ENCODE results near the gene NUDT7.

The NUDT7 gene

DNA sequence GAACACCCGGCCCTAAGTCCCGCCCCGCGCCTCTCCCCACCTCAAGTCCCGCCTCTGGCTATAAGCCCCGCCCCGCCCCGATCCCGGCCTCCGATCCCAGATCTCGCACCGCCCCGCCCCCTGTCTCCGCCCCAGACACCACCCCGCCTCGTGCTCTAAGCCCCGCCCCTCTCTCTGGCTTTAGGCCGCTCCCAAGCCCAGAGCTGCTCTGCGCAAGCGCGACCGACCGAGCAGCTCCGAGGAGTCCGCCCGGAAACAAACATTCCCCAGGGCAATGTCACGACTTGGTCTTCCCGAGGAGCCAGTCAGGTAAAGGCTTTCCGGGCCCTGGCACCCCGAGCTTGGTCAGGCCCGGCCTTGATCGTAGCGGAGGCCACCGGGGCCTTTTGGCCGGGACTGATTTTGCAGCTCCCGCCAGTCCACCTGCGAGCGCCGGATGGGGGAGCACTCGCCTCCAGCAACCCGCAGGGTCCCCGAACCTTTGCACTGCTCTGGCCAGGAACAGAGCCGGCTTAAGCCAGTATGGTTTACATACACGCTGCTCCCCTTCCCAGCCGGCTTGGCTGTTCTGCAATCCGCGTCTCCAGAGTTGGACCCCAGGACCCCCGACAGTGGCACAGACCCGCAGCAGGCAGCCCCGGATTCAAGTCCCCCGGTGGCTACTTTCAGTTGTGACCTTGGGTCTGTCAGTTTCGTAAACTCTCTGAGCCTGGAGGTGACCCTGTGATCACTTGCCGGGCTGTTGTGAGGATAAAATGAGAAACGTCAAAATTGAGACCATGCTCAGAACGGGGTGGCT is at the start of gene NUDT7:
Gene NUDT7 (plus strand): TSS at position 206 of the 799 bp plus-strand sequence. CDS start 69 bp downstream, at position 275.
- in situ Hi-C loops (cut with MboI; ENCODE audit: low sequenced_read_pairs, unreplicated experiment): no loop called here
- peak; percentile 99 for DNase-seq (ENCODE audit: low spot score)
- TF ChIP-seq, protein P1, sequence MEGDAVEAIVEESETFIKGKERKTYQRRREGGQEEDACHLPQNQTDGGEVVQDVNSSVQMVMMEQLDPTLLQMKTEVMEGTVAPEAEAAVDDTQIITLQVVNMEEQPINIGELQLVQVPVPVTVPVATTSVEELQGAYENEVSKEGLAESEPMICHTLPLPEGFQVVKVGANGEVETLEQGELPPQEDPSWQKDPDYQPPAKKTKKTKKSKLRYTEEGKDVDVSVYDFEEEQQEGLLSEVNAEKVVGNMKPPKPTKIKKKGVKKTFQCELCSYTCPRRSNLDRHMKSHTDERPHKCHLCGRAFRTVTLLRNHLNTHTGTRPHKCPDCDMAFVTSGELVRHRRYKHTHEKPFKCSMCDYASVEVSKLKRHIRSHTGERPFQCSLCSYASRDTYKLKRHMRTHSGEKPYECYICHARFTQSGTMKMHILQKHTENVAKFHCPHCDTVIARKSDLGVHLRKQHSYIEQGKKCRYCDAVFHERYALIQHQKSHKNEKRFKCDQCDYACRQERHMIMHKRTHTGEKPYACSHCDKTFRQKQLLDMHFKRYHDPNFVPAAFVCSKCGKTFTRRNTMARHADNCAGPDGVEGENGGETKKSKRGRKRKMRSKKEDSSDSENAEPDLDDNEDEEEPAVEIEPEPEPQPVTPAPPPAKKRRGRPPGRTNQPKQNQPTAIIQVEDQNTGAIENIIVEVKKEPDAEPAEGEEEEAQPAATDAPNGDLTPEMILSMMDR (IDR thresholded peaks at IDR 0.05; ENCODE audit: borderline replicate concordance, control extremely low read depth, extremely low read depth, insufficient read depth, missing control alignments): peak; percentile 33

DNA sequence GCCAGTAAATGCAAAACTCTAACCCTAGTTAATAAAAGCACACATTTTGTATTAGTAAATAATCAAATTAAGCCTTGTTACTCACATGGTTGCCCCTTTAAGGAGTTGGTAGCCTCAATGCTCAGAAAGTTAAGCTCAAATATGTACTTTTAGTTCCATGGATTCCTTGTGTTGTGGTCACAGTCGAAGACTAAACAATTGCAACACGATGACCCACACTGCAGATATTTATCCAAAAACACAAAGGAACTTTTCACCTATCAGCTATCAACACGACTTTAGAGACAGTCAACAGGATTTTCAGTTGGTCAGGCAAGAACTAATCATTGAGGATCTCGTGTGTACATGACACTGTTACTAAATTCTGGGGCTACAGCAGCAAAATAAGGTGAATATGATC is 47.4 kb upstream of the NUDT7 start:
- no peak for DNase-seq (ENCODE audit: low spot score)
- in situ Hi-C loops (cut with MboI; ENCODE audit: low sequenced_read_pairs, unreplicated experiment): loop anchor here (10.0 kb wide), 1 partner anchor 300 kb away; no protein-coding TSS in a partner anchor
- TF ChIP-seq, protein P1 (IDR thresholded peaks at IDR 0.05; ENCODE audit: borderline replicate concordance, control extremely low read depth, extremely low read depth, insufficient read depth, missing control alignments): no peak

DNA sequence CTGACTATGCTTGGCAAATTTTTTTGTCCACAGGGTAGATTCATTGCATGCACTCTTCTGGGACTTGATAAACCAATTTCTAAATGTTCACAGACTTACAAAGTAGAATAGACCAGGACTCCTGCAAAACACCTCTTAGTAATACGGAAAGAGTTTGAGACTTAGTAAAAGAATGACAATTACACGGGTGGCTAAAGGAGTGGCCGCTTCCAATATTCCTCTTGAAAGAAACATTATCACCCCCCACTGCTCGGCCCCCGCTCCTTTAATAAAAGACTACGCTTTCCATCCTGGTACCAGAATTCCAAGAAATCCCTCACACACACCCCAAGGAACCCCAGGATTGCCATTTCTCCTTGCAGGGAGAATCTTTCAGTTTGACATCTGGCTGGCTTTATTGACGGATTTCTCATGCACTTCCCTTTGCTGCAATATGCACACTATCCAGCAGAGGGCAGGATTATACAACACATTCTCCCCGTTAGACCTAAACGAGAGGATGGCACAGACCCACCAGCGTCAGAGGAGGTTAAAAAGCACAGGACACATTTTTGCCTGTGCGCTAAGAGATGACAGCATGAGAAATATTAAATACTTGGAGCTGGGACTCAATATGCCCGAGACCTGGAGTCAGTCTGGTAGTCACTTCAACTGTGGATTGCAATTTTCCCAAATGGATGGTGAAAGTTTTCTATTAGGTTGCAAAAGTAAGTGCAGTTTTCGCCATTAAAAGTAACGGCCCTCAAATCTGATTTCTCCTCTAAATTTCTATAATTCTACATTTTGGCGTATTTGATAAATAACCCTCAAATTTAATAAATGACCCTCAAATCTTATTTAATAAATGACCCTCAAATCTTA is 46.6 kb upstream of the NUDT7 start:
- TF ChIP-seq, protein P1 (IDR thresholded peaks at IDR 0.05; ENCODE audit: borderline replicate concordance, control extremely low read depth, extremely low read depth, insufficient read depth, missing control alignments): peak; percentile 91
- peak; percentile 71 for DNase-seq (ENCODE audit: low spot score)
- in situ Hi-C loops (cut with MboI; ENCODE audit: low sequenced_read_pairs, unreplicated experiment): loop anchor here (10.0 kb wide), 1 partner anchor 299 kb away; no protein-coding TSS in a partner anchor

DNA sequence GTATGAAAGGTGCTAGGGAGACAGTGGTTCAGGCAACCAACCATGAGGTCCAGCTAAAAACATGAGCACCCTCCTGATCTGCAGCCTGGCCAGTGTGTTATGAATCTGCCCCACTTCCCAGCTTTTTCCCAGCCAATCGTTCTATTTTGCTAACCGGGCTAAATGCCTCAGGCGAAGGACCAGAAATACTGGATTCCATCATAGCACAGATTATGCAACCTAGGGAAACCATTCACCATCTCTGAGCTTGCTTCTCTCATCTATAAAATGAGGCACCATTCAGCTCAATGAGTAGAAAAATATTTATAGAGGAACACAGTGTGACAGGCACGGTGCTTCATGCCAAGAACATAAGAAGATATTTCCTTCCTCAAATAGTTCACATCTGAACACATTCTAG is 45.2 kb upstream of the NUDT7 start:
- TF ChIP-seq, protein P1 (IDR thresholded peaks at IDR 0.05; ENCODE audit: borderline replicate concordance, control extremely low read depth, extremely low read depth, insufficient read depth, missing control alignments): no peak
- in situ Hi-C loops (cut with MboI; ENCODE audit: low sequenced_read_pairs, unreplicated experiment): loop anchor here (10.0 kb wide), 1 partner anchor 298 kb away; no protein-coding TSS in a partner anchor
- DNase-seq (ENCODE audit: low spot score): no peak

DNA sequence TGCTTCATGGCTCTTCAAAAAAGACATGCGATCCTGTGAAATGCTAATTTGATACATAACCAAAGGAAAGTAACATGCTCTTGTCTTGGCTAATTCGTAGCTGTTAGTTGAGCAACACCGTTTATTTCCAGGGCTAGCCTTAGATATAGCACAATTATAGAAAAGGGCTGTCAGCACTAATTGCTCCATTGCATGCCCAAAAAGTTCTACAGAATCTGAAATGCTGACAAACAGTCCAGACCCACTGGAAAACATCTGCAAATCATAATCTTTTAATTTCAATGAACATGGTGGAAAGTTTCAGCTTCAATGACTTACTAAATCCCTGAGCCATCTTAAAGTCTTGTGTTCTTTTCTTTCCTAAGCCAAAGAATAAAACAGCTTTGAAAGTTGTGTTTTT is 42.9 kb upstream of the NUDT7 start:
- in situ Hi-C loops (cut with MboI; ENCODE audit: low sequenced_read_pairs, unreplicated experiment): loop anchor here (10.0 kb wide), 1 partner anchor 295 kb away; no protein-coding TSS in a partner anchor
- DNase-seq (ENCODE audit: low spot score): no peak
- TF ChIP-seq, protein P1 (IDR thresholded peaks at IDR 0.05; ENCODE audit: borderline replicate concordance, control extremely low read depth, extremely low read depth, insufficient read depth, missing control alignments): no peak

DNA sequence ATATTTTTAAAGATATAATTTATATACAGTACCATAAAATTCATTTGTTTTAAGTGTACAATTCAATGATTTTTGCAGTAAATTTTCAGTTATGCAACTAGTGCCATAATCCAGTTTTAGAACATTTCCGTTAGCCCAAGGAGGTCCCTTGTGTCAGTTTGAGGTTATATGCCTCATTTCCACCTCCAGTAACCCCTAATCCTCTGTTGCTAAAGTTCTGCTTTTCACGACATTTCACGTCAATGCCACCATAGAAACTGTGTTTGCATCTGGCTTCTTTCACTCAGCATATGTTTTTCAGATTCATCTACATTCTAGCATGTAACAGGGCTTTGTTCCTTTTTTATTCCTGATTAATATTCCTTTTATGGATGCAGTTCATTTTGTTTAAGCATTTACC is 42.4 kb upstream of the NUDT7 start:
- no peak for DNase-seq (ENCODE audit: low spot score)

More for the DNA sequence above, 42.4 kb upstream of the NUDT7 start:
- TF ChIP-seq, protein P1 (IDR thresholded peaks at IDR 0.05; ENCODE audit: borderline replicate concordance, control extremely low read depth, extremely low read depth, insufficient read depth, missing control alignments): no peak
- in situ Hi-C loops (cut with MboI; ENCODE audit: low sequenced_read_pairs, unreplicated experiment): loop anchor here (10.0 kb wide), 1 partner anchor 295 kb away; no protein-coding TSS in a partner anchor

Data from GM13976 (cell line).